ENCODE results near the gene FRMD1.

FRMD1 gene

DNA sequence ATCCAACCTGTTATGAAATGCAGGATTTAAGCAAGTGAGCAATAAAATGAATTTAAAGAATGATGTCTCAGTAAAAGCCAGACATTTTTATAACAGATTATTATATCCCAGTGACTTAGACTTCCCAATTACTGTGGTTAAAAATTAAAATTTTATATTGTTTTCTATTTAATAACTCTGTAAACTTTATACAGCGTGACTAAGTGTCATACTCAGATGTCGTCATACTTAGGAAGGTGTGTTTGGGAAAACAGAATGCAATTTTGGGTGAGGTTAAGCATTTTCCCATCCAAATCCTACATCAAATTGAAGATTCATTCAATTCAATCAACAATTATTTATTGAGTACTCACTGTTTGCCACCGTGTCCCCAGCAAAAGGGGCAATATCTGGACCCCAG, 31.4 kb upstream of the FRMD1 start:
- no peak for DNase-seq

DNA sequence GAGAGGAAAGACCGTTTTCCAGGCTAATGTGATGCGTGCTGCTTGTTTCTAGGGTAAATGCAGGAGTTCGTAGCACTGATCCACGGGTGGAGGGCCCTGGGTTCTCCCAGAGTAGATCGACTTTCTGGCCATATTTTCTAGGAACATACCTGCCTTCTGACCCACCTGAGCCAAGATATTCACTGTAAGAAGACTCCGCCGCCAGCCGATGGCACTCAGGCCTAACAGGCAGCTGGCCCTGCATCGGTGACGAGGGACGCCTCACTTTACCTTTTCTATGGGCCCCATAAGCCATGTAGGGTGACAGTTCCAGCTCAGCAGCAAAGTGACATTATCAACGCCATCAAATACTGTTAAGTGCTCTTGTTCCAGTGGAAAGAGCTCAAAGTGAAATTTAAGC, 30.2 kb upstream of the FRMD1 start:
- no peak for DNase-seq

DNA sequence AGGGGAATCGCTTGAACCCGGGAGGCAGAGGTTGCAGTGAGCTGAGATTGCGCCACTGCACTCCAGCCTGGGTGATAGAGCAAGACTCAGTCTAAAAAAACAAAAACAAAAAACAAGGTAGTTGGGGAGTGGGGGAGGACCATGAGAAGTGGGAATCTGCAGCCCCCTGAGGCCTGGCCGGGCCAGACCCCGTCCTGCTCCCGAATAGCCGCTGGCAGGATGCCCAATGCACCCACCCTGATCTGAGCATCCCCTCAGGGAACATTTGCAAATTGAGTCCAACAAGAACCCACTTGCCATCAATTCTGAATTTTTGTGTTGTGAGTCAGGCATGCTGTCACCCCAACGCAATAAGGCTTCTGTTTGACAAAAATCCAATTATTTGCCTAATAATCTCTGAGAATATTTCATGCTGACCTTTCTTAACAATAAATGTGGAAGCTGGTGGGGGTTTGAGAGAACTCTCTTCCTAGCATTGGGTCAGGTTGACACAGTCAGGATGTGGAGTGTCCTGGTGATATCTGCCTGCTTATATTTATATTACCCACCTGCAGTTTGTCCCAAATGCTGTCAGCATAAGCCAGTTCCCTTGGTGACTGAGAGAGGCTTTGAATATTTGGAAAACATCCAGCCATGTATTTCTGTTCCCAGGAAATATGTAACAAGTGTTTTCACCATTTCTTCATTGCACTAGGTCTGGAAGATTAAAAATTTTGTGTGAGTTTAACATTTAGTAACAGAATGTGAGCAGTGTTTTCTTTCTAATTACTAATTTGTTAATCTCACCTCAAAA, 28.4 kb upstream of the FRMD1 start:
- DNase-seq, result no peak

DNA sequence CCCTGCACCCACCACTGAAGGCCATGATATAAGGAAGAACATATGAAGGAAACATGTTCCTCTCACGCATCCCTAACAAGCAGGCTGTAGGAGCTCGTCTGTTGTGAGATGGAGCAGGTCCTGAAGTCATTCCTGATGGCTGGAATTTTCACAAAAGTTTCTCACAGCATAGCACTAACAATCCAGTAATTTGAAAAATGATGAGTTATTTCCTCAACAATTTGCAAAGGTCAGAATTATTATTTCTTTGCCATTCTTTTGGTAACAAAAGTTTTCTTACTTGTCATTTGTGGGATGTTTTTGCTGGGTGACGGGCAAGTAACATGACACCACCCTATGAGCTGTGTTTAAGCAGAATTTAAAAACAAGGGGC, 27.6 kb upstream of the FRMD1 start:
- DNase-seq, result no peak

DNA sequence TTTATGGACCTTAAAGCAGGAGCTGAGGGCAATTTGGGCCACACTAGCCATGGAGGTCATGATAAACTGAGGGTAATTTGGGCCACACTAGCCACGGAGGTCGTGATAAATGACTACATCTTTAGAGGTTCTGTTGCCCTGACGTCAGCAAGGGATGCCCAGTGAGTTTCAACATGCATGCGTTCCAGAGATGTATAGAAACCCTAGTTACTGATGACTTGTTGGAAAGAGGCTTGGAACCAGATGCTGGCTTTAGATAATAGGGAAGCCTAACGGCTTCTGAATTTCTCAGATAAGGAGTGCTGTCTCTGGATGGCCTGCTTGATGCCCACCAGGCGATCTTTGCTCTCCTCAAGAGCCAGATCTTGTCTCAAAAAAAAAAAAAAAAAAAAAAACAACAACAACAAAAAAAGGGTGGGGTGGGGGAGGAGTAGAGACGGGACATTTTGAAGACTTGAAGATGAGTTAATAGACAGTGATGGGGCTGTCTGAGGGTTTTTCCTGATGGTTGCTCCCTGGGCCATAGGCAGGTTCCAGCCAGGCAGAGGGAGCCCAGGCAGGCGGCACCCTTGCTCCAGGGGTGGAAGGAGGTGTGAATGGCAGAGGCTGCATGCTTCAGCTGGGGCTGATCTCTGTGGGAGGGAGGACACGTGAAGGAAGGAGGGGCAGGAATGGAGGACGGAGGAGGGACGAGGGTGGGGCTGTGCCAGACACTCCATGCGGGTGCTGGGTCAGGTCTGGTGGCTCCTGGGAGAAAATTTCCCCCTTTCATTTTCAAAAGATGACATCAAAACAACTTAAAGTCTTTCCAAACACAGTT, 27.0 kb upstream of the FRMD1 start:
- no peak for DNase-seq

DNA sequence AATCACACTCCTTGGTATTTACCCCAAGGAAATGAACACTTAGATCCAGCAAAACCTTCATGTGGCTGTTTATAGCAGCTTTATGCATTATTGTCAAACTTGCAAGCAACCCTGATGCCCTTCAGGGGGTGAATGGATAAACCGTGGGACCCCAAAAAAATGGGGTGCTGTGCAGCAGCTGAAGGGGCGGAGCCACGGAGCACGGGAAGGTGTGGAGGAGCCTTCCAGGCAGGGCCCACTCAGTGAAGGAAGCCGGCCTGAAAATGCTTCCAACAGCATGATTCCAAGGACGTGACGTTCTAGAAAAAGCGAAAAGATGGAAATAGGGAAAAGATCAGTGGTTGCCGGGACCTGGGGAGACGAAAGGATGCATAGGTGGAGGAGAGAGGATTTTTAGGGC, 25.6 kb upstream of the FRMD1 start:
- no peak for DNase-seq

DNA sequence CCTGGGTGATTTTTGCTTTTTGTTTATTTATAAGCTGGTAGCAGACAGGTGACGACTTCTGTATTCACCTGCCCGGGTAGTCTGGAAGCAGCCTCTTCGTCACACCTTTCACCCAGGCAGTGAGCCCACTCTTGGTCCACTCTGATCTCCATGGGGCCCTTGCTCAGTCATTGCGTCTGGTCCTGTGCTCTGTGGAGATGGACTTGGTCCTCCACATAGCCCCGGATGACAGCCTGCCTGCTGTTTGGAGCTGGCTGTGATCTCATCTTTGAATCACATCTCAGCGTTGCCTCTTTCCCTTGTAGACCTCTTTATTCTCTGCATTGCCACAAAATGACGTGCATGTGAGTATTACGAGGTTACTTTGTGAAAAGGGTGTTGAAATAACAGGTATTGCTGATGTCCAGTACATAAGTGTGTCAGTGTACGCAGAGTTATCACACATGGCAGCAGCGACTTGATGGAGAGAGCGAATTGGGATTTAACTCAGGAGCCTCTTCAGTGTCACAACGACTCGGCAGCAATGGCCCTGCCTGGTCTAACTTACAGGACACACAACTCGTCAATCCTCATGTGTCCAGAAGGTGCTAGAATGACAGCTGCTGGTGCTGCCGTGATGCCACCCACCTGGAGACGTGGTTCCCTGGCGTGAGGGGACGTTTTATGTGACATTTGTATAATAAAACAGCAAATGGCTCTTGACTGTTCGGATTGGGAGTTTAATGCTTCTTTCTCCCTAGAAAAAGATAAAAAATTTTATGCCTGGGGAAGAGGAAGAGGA, 24.2 kb upstream of the FRMD1 start:
- no peak for DNase-seq

DNA sequence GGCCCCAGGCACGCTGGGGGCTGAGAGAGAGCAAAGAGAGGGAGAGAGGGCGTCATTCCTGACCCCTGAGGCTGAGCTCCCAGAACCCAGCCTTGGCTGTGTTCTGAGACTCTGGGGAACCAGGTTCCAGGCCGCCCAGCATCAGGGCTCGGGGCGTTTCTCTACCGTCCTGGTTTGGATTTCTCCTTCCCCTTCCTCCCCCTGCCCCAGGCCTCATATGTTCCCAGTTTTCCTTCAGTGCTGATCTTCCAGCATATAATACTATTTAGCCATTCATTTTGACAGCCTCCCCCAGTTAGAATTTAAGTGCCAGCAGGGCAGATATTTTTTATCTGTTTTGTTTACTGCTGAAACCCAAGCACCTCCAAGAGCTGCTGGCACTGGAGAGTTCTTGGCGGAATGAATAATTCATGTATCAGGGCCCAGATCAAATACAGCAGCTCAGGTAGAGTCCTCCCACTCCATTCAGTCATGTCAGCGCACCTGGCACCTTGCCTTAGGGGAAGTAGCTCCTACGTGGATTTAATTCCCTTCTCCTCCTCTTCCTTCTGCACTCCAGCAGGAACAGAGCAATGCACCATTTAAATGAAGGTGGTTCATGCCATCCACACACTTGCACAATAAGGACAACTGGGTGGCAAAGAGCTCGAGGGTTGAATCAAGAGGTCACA, 23.4 kb upstream of the FRMD1 start:
- DNase-seq, result no peak

DNA sequence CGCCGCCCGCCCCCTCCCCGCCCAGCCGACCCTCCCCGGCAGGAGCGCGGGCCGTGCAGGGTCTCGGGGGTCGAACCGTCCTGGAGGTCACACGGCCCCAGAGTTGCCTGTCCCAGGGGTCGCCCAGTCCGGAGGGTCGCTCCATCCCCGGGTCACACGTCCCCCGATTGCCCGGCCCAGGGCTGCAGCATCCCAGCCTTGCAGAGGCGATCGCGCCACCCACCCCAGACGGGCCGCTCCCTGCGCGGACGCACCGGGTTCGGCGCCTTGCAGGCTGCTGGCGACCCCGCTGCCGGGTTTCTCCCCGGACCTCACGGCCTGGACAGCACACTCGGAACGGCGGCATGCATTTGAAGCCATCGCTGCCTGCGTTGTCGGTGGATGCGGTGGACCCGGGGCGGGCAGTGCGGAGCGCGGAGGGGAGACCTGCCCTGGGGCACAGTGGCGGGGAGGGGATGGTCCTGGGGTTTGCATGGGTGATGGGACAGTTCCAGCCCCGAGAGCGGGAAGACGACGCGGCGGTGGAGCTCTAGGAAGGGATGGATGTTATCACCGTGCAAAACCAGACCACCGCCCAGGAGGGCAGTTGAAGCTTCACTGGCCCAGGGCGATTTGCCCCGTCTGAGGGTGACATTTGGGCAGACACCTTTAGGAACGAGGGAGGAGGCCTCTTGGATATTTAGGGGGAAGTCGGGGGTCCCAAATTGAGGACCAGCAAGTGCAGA, 22.7 kb upstream of the FRMD1 start:
- DNase-seq, result no peak

DNA sequence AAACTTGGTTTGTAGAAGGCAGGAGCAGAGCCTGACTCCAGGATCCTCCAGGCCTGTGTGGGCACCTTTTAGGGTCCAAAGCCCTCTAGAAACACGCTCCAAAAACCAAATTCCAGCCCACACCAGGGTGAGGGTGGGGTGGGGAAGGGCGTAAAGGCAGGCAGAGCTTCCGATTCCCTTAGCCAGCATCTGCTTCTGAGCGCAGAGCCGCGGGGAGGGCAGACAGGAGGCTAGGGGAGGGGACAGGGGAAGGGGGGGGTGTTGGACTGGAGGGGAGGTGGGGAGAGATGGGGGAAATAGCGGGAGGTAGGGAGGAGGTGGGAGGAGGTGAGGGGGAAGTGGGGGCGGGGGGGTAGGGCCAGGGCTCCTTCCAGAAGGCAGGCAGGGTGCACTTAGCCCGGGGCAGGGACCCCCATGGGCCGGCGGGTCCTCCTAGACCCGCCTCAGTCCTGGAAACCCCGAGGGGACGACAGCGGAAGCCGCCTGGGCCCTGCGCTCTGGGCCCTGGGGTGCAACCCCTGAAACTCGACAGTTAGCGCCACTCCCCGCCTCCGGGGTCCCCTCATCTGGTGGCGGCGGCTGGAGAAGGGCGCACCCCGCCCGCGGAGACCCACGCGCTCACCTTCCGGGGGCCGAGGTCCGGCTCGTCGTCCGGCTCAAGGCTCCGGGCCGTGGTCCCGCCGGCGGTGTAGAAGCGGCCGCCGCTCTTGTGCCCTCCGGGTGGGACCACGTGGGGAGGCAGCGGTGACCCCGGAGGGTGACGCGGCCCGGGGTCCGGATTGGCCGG, 22.0 kb upstream of the FRMD1 start:
- DNase-seq, result no peak

DNA sequence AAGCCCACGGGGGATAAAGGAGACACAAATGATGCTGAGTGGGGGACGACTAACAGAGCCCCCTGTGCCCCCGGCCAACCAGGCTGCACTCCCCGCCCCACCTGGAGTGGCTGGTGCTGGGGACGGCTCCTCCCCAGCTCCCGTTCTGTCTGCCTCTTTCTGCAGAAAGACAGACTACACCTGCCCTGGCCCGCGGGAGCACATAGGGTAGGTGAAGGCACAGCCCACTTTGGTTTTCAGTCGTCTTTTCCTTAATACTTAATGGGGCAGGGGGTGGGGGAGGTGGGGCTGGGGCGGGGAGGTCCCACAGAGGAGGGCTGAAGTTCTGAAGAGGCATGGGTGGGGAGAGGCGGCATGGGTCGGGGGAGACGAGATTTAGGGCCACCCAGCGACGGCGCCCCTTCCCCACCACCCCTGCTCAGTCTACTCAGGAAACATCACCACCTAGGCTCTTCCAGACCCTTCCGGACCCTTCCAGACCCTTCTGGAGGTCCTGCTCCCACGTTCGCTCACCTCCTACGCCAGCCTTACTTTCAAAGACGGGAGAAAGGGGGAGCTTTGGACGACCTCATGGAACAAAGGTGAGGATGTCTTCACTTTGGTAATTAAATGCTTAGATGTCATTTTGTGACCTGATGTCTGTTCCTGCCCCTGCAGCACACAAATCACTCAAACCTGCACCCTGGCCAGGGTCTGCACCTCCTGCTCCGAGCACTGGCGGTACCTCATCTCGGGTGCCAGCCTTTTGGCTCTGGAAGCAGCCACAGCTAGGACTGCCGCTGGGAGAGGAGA, 21.2 kb upstream of the FRMD1 start:
- DNase-seq, result no peak

DNA sequence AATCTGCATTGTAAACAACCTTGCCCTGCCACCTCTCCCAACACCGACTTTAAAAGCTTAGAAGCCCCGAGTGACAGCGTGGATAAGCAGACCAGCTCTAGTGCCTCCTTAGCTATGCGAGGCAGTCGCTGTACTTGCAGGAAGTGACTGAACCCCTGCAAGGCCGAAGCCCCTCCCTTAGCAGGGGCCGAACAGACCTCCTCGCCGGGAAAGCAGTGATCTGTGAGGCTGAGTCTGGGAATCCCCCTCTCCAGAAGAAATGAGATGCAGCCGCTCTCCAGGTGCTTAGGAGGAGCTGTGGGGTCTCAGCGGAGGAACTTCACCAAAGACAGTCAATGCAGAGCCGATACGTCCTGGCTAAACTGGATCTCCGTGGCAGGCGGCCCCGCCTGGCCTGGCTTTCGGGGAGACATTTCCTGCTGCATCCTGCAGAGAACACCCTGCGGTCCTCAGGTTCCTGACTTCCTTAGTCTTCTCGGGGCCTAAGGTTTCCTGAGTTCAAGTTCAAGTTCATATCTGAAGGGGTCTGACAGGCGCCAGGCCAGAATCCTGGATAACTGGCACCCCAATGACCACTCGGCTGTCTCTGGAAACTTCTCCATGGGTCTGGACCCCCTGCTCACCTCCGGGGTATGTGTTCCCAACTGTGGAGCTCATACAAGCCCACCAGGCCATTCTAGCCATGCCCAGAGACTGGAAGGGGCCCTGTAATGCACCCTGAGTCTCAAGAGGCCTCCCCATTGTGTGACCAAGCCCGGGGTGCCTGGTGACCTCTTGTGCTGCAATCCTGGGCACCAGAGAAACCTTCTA, 20.4 kb upstream of the FRMD1 start:
- no peak for DNase-seq

DNA sequence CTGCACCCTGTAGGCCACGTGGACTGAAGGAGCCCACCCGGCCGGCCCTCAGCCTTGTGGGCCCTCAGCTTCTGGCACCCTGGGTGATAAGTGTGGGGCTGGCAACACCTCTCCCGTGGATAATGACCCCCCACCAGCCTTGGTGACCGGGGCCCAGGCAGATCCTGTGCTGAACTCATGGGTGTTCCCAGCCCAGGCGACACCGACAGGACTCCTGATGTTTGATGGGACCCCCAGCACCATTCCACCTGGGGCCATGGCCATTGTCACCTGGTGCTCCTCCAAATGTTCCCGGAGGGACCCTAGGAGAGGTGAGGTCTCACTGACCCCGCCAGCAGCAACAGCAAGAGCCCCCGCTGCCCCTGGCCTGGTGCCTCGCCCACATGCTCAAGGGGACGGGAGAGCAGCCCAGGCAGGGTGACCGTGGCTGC, 19.4 kb upstream of the FRMD1 start:
- DNase-seq, result no peak

DNA sequence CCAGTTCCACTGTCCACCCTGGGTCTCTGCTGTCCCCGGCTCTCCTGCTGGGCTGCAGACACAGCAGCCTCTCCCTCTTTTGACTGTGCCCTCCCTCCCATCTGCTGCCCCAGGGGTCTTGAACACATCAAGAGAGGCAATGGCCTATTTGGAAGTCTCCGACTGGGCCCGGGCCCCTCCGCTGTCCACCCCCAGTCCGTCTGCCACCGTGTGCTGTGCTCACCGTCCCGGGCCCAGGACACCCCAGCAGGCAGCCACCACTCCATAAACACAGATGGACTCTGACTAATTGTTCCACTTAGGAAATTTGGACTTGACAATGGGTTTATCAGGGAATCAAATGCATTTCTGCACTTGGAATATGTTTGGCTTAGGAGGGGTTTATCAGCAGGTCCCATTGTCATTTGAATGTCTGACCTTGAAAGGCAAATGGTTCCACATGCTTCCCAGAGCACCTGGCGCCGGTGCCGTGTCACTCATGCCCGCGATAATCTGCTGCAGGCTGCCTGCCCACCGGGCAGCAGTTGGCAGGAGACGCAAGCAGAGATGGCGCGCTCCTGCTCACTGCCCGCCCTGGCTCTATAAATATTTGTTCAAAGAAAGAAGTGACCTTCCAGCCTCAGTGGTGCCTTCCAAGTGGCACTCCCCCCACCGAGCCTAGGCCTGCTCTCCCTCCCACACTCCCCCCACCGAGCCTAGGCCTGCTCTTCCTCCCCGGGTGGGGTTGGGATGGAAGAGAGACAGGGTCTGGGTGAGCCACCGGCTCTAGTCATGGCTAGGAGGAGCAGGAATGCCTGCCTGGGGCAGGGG, 18.8 kb upstream of the FRMD1 start:
- no peak for DNase-seq

DNA sequence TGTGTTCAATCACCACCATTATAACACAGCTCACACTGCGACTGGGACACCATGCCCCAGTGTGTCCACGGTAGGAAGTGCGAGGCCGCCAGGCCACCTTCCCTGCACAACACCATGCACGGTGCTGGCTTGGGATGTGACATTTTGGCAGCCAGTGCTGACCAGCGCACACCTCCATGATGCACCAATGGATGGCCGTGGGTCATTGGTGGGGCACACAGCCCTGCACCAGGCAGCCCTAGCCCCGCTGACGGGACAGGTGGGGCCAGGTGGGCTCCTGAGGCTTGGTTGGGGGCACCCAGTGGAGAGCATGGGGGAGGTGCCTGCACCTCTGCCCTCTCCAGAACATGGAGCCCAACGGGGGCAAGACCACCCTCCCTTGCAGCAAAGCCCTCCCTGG, 18.2 kb upstream of the FRMD1 start:
- no peak for DNase-seq

DNA sequence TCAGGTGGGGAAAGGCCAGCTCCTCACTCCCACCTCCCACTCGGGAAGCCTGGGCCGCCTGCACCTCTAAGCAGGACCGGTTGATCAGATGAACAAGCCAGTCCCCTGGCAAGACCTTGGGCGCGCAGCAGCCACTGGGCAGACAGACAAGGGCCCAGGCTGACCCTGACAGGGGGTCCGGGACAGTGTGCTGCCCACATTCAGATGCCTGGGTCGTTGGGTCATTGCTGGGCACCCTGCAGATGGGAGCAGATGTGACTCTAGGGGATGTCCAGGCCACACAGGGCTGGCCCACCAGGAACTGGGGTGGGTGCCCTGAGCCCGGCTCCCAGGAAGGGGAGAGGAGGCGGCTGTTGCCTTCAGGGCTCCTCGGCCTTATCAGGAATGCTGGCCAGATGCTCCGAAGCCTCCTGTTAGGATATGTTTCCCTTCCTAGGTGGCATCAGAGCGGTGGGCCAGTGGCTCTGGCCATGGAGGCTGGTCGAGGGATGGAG, 17.3 kb upstream of the FRMD1 start:
- DNase-seq, result no peak

DNA sequence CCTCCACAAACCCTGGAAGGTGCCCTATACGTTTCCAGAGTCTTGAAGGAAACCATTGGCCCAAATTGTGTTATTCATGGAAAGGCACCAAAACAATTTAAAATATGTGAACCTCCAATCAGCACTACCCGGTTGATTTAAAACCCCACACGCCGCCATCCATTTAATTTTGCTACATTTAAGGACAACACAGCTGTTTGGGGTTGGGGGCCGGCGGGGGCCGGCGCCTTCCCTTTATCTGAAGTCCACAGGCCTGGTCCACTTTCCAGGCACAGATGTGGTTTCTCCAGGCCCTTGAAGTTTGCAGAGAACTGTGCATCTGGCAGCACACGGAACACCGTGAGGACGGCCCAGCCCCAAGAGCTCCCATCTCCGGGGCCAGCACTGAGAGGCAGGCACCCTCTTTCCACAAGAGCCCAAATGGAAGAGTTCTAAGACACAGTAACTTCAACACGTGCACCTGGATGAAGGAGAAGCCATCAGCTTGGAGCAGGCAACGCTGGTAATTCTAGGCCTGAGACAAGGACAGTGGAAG, 16.8 kb upstream of the FRMD1 start:
- no peak for DNase-seq

DNA sequence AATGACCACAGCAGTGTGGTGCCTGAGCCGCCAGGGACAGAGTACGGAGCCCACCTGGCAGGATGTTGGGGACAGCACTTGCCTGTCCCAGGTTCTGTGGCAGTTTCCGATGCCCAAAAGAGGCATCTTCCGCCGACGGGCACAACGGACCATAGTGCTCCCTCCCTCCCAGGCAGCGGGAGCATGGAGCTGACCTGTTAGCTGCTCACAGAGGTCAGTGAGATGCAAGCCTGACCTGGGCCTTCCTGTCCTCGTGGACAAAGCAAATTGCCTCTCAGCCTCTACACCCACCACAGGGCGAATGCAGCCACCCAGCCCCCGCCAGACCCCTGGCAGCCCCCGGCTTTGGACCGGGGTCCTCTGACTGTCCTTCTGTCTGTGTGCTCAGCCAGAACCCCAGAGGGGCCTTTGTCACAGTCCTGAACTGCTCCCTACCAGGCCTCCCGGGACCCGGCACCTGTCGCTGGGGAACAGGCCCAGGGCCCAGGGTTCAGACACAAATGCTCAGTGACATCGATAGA, 16.2 kb upstream of the FRMD1 start:
- no peak for DNase-seq

Measured in stimulated activated CD4-positive, alpha-beta T cell treated with anti-CD3 and anti-CD28 coated beads, Interleukin-4, amount 100 ng/mL, for 4 hours (primary cell).